Natural killer cell (primary cell): ENCODE data around the gene PRKN. TPM values are rescaled to one million over a fixed set of nuclear protein-coding genes. Genes with fewer than 3 reads are reported as not detected.

Experiments used
- ATAC-seq, 3 donors: fragments of 150-1000 bp in 2 of 3; fragments of 200-7000 bp in 1 of 3; cut with Tn5 transposase; 1 replicate in 1 of 3; 2 replicates in 2 of 3; pipeline ENCODE4 v1.10.0; 2021; ENCODE audit warnings: mild to moderate bottlenecking in 2 of 3, moderate library complexity in 2 of 3
- DNase-seq, 2 donors: peaks; one replicate each; pipeline versions ENCODE4 v3.0.0 to v3.0.0-alpha.2; 2013 to 2021; ENCODE audit warnings: mixed read lengths in 1 of 2
- H3K27ac ChIP-seq: one replicate; pipeline ENCODE4 v1.5.1; 2013; ENCODE audit warnings: mild to moderate bottlenecking, low read length
- H3K27me3 ChIP-seq: one replicate; pipeline ENCODE4 v1.6.1; 2013; ENCODE audit warnings: low read length; ENCODE audit not compliant: control insufficient read depth, insufficient read depth
- H3K36me3 ChIP-seq: one replicate; pipeline ENCODE4 v1.6.1; 2013; ENCODE audit warnings: low read length; ENCODE audit not compliant: control insufficient read depth, insufficient read depth
- H3K4me1 ChIP-seq: one replicate; pipeline ENCODE4 v1.6.1; 2013; ENCODE audit warnings: low read length; ENCODE audit not compliant: control insufficient read depth, insufficient read depth
- H3K4me3 ChIP-seq: one replicate; pipeline ENCODE4 v1.5.1; 2013; ENCODE audit warnings: low read length
- H3K9me3 ChIP-seq: one replicate; pipeline ENCODE4 v1.6.1; 2013; ENCODE audit warnings: low read length; ENCODE audit not compliant: control insufficient read depth, insufficient read depth
- H3K27ac Mint-ChIP-seq, 2 donors: one replicate each; pipeline ENCODE4 v1.8.0; 2022; ENCODE audit warnings: mild to moderate bottlenecking in 2 of 2, mixed read lengths in 2 of 2, moderate library complexity in 1 of 2
- H3K27me3 Mint-ChIP-seq, 2 donors: one replicate each; pipeline ENCODE4 v1.8.0; 2022; ENCODE audit warnings: low read depth in 2 of 2, mixed read lengths in 2 of 2
- H3K36me3 Mint-ChIP-seq: one replicate; pipeline ENCODE4 v1.8.0; 2022; ENCODE audit warnings: mixed read lengths
- H3K4me1 Mint-ChIP-seq, 2 donors: one replicate each; pipeline ENCODE4 v1.8.0; 2022; ENCODE audit warnings: mixed read lengths in 2 of 2
- H3K4me3 Mint-ChIP-seq: one replicate; pipeline ENCODE4 v1.8.0; 2022; ENCODE audit warnings: mild to moderate bottlenecking, moderate library complexity, mixed read lengths
- H3K9me3 Mint-ChIP-seq, 2 donors: one replicate each; pipeline ENCODE4 v1.8.0; 2022; ENCODE audit warnings: mixed read lengths in 2 of 2
- CTCF ChIP-seq: fragments of 200-600 bp; IDR thresholded peaks from one replicate; pipeline ENCODE4 v1.8.0; 2022; ENCODE audit warnings: antibody characterized with exemption
- WGBS: methylation state at CpG from one replicate; pipeline ENCODE4 v1.1.7; 2013; ENCODE audit warnings: missing lambda C conversion rate; ENCODE audit not compliant: insufficient coverage; 5-methylcytosine and 5-hydroxymethylcytosine counted together
- intact Hi-C: fragments of 100-400 bp; cut with micrococcal nuclease; formaldehyde crosslinking; loops from one replicate; pipeline ENCODE4 v1.14.2; 2022
- total RNA-seq, 4 donors: library from RNA; stranded (reverse); fragments of 120-200 nt in 1 of 4; gene quantifications; one replicate each; pipeline versions ENCODE4 v1.2.3 to v1.2.4, GENCODE V29; 2013 to 2022

PRKN gene
- total RNA-seq, 3 donors from 2014 or later (not counting 1 experiment from before 2014, with no cell fraction given): 1.4 to 1.9 (median 1.9) TPM

- no peaks in the 10 kb centered on the region for H3K9me3 ChIP-seq
- Mint-ChIP-seq H3K4me1 (no peaks in the 10 kb centered on the region), H3K9me3 (peaks cover 0 to 2% of the 10 kb centered on the region in 2 donors), H3K27me3 (peaks cover 6 to 15% of the 10 kb centered on the region in 2 donors), H3K4me3 (no peak overlapping the region), H3K36me3 (no peaks in the 10 kb centered on the region), H3K27ac (no peak overlapping the region)
- ATAC-seq: no peak
- no peak overlapping the region for H3K4me3 ChIP-seq
- no peaks in the 10 kb centered on the region for H3K27me3 ChIP-seq
- WGBS: 94% methylated on average over 6 of the region's 6 CpGs
- no peak for DNase-seq
- no peaks in the 10 kb centered on the region for H3K36me3 ChIP-seq
- intact Hi-C loops: no loop called here
- H3K27ac ChIP-seq: no peak overlapping the region
- no peak for TF ChIP-seq CTCF
- H3K4me1 ChIP-seq: no peaks in the 10 kb centered on the region
Observed at GRCh38 chr6:162715601-162716000, 12.0 kb downstream of the PRKN start.

- no peaks in the 10 kb centered on the region for H3K36me3 ChIP-seq
- DNase-seq (no peak), ATAC-seq (no peak)
- Mint-ChIP-seq H3K4me1 (no peaks in the 10 kb centered on the region), H3K27me3 (peaks cover 6 to 15% of the 10 kb centered on the region in 2 donors), H3K27ac (no peak overlapping the region), H3K4me3 (no peak overlapping the region), H3K9me3 (peaks cover 0 to 2% of the 10 kb centered on the region in 2 donors), H3K36me3 (no peaks in the 10 kb centered on the region)
- TF ChIP-seq CTCF: no peak
- H3K4me3 ChIP-seq: no peak overlapping the region
- no peaks in the 10 kb centered on the region for H3K4me1 ChIP-seq
- H3K9me3 ChIP-seq: no peaks in the 10 kb centered on the region
- 85% methylated on average over 12 of the region's 13 CpGs for WGBS
- H3K27me3 ChIP-seq: no peaks in the 10 kb centered on the region
- H3K27ac ChIP-seq: no peak overlapping the region
- intact Hi-C loops: no loop called here
Observed at GRCh38 chr6:162713974-162714780, 13.4 kb downstream of the PRKN start.

- Mint-ChIP-seq H3K4me3 (no peak overlapping the region), H3K9me3 (peaks cover 0 to 2% of the 10 kb centered on the region in 2 donors), H3K27ac (no peak overlapping the region), H3K27me3 (peaks cover 0 to 15% of the 10 kb centered on the region in 2 donors), H3K4me1 (no peaks in the 10 kb centered on the region), H3K36me3 (no peaks in the 10 kb centered on the region)
- Histone ChIP-seq H3K36me3 (no peaks in the 10 kb centered on the region), H3K27ac (no peak overlapping the region), H3K4me3 (no peak overlapping the region), H3K4me1 (no peaks in the 10 kb centered on the region), H3K9me3 (no peaks in the 10 kb centered on the region), H3K27me3 (no peaks in the 10 kb centered on the region)
- ATAC-seq (no peak), DNase-seq (no peak)
- intact Hi-C loops: no loop called here
- WGBS: no CpG with 5 or more reads among the region's 2 CpGs
- no peak for TF ChIP-seq CTCF
Observed at GRCh38 chr6:162712694-162713093, 14.9 kb downstream of the PRKN start.

GRCh38 chr6:162711376-162711775 is 16.2 kb downstream of the PRKN start:
- no peaks in the 10 kb centered on the region for H3K9me3 ChIP-seq
- TF ChIP-seq CTCF: no peak
- no peak overlapping the region for H3K4me3 ChIP-seq
- Mint-ChIP-seq H3K9me3 (no peaks in the 10 kb centered on the region), H3K27ac (no peak overlapping the region), H3K4me1 (peaks cover 0 to 3% of the 10 kb centered on the region in 2 donors), H3K27me3 (peaks cover 0 to 9% of the 10 kb centered on the region in 2 donors), H3K4me3 (no peak overlapping the region), H3K36me3 (no peaks in the 10 kb centered on the region)
- no peaks in the 10 kb centered on the region for H3K36me3 ChIP-seq
- intact Hi-C loops: no loop called here
- DNase-seq: no peak
- ATAC-seq: no peak
- H3K27me3 ChIP-seq: no peaks in the 10 kb centered on the region
- no peak overlapping the region for H3K27ac ChIP-seq
- H3K4me1 ChIP-seq: no peaks in the 10 kb centered on the region
- WGBS: 88% methylated on average over 4 of the region's 4 CpGs
